ENCODE measurements around the gene VSIG8. TPM values are rescaled to one million over a fixed set of nuclear protein-coding genes. Genes with fewer than 3 reads are reported as not detected.

Gene VSIG8
- total RNA-seq, 4 donors from 2014 or later, result 0.38 to 7.8 (median 1.8) TPM

DNA sequence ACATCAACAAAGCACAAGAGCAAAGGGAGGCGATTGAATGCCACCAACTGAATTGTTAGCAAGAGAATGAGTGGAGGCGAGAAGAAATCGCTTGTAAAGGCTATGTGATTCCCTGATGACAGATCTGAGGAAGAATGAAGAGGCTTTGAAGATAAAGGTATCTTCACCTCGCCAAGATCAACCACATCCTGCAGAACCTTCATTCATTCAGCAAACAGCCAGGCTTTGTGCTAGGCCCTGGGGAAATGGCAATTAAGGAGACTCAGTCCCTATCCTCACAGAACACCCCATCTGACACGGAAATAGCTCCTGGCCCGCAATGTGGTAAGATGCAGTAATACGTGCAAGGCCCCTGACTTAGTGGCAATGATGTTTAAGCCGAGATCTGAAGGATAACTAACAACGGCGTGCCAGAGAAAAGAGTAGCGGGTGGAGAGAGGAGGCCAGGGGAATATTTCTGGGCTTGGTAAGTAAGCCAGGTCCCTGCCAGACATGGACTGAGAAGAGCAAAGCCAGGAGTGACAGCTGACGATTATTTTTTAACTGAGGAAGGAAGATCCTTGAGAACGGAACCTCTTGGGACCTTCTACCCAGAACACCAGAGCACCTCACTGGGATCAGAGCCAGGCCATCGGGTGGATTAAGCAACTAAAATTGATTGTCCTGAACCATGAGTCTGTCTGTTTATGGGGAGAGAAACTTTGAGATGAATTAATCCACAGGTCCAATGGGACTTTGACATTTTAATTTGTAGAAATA lies 4.6 kb upstream of the VSIG8 start:
- 66 to 75% methylated on average over 14 of the region's 14 CpGs for WGBS, 2 donors
- peaks cover 0 to 19% (median 0%) of the 10 kb centered on the region in 4 donors for H3K27me3 ChIP-seq
- DNase-seq, result no peak
- TF ChIP-seq, protein P1, sequence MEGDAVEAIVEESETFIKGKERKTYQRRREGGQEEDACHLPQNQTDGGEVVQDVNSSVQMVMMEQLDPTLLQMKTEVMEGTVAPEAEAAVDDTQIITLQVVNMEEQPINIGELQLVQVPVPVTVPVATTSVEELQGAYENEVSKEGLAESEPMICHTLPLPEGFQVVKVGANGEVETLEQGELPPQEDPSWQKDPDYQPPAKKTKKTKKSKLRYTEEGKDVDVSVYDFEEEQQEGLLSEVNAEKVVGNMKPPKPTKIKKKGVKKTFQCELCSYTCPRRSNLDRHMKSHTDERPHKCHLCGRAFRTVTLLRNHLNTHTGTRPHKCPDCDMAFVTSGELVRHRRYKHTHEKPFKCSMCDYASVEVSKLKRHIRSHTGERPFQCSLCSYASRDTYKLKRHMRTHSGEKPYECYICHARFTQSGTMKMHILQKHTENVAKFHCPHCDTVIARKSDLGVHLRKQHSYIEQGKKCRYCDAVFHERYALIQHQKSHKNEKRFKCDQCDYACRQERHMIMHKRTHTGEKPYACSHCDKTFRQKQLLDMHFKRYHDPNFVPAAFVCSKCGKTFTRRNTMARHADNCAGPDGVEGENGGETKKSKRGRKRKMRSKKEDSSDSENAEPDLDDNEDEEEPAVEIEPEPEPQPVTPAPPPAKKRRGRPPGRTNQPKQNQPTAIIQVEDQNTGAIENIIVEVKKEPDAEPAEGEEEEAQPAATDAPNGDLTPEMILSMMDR (IDR thresholded peaks at IDR 0.05), result no peak
- peak overlapping the region; percentile 62 to 85 (median 75) for H3K27ac ChIP-seq
- no peaks in the 10 kb centered on the region for H3K36me3 ChIP-seq
- H3K4me1 ChIP-seq, result peaks cover 27 to 71% (median 31%) of the 10 kb centered on the region in 3 donors
- no peaks in the 10 kb centered on the region for H3K9me3 ChIP-seq
- no peak overlapping the region for H3K4me3 ChIP-seq
- intact Hi-C loops (cut with DNase I), result no loop called here

DNA sequence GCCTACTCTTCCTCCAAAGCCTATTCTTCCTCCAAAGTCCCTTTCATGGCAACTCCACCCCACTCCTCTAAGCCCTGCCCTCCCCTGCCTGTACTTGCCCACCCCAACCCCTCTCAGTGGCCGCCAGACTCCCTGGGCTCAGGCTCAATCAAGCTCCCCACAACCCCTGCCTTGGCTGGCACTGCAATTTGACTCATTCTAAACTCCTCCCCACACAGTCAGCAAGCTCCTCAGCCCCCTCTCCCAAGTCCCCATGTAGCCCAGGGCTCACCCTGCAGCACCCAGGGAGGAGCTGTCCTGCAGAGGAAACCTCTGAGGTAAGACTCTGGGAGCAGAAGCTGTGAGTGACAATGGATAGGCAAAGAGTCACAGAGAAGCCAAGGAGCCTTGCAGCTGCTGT lies 3.6 kb upstream of the VSIG8 start:
- no peak for TF ChIP-seq POLR2A (IDR thresholded peaks at IDR 0.05)
- TF ChIP-seq, protein P1 (IDR thresholded peaks at IDR 0.05), result no peak
- peak overlapping the region in 3 of 4 donors; percentile 36 to 85 (median 80) for H3K27ac ChIP-seq
- WGBS, 2 donors, result 20 to 67% methylated on average over 1 of the region's 1 CpG

DNA sequence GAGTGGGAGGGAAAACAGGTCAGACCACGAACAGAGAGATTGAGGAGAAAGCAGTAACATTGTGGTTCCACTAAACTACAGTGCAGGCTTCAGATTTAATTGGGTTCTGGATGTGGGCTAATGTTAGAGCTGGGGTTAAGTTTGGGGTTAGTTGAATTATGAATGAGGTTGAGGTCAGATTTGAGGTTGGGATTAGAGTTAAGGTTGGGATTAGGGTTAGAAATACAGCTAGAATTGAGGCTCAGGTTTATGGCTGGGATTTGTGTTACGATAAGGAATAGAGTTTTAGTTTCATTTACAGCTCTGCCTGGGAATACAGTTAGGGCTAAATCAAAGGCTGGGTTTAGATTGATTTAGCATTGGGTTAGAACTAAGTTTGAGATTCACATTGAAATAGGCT lies 1.8 kb upstream of the VSIG8 start:
- 81 to 92% methylated on average over 2 of the region's 2 CpGs for WGBS, 2 donors
- peaks cover 0 to 3% (median 0%) of the 10 kb centered on the region in 4 donors for H3K27me3 ChIP-seq
- TF ChIP-seq POLR2A (IDR thresholded peaks at IDR 0.05), result no peak
- TF ChIP-seq, protein P1 (IDR thresholded peaks at IDR 0.05), result no peak
- intact Hi-C loops (cut with DNase I), result no loop called here
- H3K27ac ChIP-seq, result no peak overlapping the region
- DNase-seq, result no peak
- peaks cover 29 to 74% (median 34%) of the 10 kb centered on the region in 3 donors for H3K4me1 ChIP-seq
- H3K36me3 ChIP-seq, result no peaks in the 10 kb centered on the region
- no peaks in the 10 kb centered on the region for H3K9me3 ChIP-seq
- H3K4me3 ChIP-seq, result no peak overlapping the region

More for the DNA sequence above, 3.6 kb upstream of the VSIG8 start:
- Histone ChIP-seq H3K27me3 (peaks cover 0 to 10% (median 0%) of the 10 kb centered on the region in 4 donors), H3K4me3 (no peak overlapping the region), H3K4me1 (peaks cover 27 to 72% (median 31%) of the 10 kb centered on the region in 3 donors), H3K36me3 (no peaks in the 10 kb centered on the region), H3K9me3 (no peaks in the 10 kb centered on the region)
- no peak for DNase-seq
- intact Hi-C loops (cut with DNase I), result no loop called here

DNA sequence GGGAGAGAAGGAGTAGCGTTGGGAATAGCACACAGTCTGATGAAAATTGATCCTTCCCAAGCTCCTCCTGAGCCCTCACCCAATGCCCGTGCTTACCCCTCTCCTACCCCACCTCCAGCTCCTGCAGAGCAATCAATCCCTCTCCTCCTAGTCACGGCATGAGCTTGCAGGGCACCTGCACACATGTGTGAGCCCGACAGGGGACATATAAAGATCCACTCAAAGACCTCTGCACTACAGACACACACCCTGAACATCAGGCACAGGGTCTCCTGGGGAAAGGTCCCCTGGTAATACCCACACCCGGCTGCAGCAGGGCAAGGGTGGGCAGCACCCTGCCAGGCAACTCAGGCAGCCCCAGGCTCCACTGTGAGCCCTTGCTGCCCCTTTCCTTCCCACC lies 426 bp downstream of the VSIG8 start:
- TF ChIP-seq, protein P1 (IDR thresholded peaks at IDR 0.05), result no peak
- TF ChIP-seq POLR2A (IDR thresholded peaks at IDR 0.05), result no peak
- Histone ChIP-seq H3K4me3 (no peak overlapping the region), H3K36me3 (no peaks in the 10 kb centered on the region), H3K9me3 (no peaks in the 10 kb centered on the region), H3K27me3 (no peaks in the 10 kb centered on the region), H3K4me1 (peaks cover 11 to 63% (median 18%) of the 10 kb centered on the region in 3 donors), H3K27ac (no peak overlapping the region)
- intact Hi-C loops (cut with DNase I), result no loop called here
- 77 to 93% methylated on average over 2 to 4 of the region's 5 CpGs for WGBS, 2 donors
- no peak for DNase-seq

DNA sequence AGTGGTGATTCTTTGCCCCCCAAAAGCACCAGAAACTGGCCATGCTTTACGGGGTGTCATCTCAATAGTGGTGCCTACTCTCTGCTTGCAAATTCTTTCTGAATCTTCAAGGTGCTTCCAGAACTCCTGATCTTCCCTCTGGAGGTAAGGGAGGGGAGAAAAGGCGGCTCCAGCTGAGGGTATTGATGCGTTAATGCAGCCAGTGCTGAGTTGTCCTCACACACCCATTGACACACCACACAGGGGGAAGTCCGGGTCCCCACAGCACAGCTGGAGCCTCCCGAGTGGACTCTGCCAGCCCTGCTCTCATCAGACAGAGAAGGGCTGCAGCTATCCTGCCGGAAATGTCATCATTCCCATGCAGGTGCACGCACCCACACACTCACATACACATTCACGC lies 1.2 kb downstream of the VSIG8 start:
- TF ChIP-seq POLR2A (IDR thresholded peaks at IDR 0.05), result no peak
- TF ChIP-seq, protein P1 (IDR thresholded peaks at IDR 0.05), result no peak
- H3K27me3 ChIP-seq, result no peaks in the 10 kb centered on the region
- intact Hi-C loops (cut with DNase I), result no loop called here
- no peak overlapping the region for H3K4me3 ChIP-seq
- H3K27ac ChIP-seq, result peak overlapping the region in 2 of 4 donors; percentile 86 to 89
- no peaks in the 10 kb centered on the region for H3K9me3 ChIP-seq
- WGBS, 2 donors, result 79 to 87% methylated on average over 7 of the region's 8 CpGs
- DNase-seq, result no peak
- H3K36me3 ChIP-seq, result no peaks in the 10 kb centered on the region
- H3K4me1 ChIP-seq, result peaks cover 11 to 57% (median 16%) of the 10 kb centered on the region in 3 donors
